HepG2 (cell line): ENCODE measurements around the gene TANGO2. TPM values are rescaled to one million over a fixed set of nuclear protein-coding genes. Genes with fewer than 3 reads are reported as not detected.

Source experiments
- ATAC-seq: fragments of 200-7000 bp; cut with Tn5 transposase; 3 replicates; pipeline ENCODE4 v1.9.1; 2020; ENCODE audit warnings: mild to moderate bottlenecking, moderate library complexity
- BruUV-seq: library from RNA; stranded (reverse); fragments of 400-500 nt; replicated peaks from 2 replicates; lab custom pipeline; 2021; lab: Mats Ljungman, UMichigan
- CTCF ChIA-PET: fragments of 300-600 bp; formaldehyde crosslinking; extraction: SDS; loops from one replicate; lab custom pipeline; 2021; ENCODE audit warnings: low total read pairs, inconsistent platforms, low intra/inter-chr PET ratio; lab: Yijun Ruan, JAX
- POLR2A ChIA-PET: fragments of 350-600 bp; sonication (Branson Sonifier 250); formaldehyde crosslinking; loops from one replicate; lab custom pipeline; 2020; ENCODE audit warnings: antibody characterized with exemption, inconsistent platforms; lab: Yijun Ruan, JAX
- DNase-seq: peaks from one replicate; pipeline ENCODE4 v3.0.0-alpha.2; 2015; ENCODE audit warnings: low spot score
- FAIRE-seq: peaks from 3 replicates; lab custom pipeline; 2011; peaks lifted over from hg19 to GRCh38; lab: Jason Lieb, UNC
- H2AFZ ChIP-seq: one replicate; pipeline ENCODE4 v1.6.1; 2011; ENCODE audit warnings: low read length, inconsistent platforms
- H3K27ac ChIP-seq: fragments of 300-600 bp; 3 replicates; pipeline ENCODE4 v1.8.0; 2011; ENCODE audit warnings: mixed run types, mild to moderate bottlenecking, mixed read lengths, low read length, inconsistent platforms; ENCODE audit not compliant: insufficient read depth; ENCODE audit errors: extremely low read length
- H3K27me3 ChIP-seq, 2 experiments: fragments of 200-600 bp in 1 of 2; 2 replicates in 1 of 2; 3 replicates in 1 of 2; pipeline versions ENCODE4 v1.6.0 to v1.8.0; 2011; ENCODE audit warnings: low read length in 2 of 2, mild to moderate bottlenecking in 2 of 2, moderate library complexity in 2 of 2, inconsistent platforms in 1 of 2; ENCODE audit not compliant: insufficient read depth in 2 of 2, control insufficient read depth in 1 of 2
- H3K36me3 ChIP-seq, 2 experiments: fragments of 200-600 bp in 1 of 2; replicated peaks in 1 of 2; 2 replicates in 1 of 2; 3 replicates in 1 of 2; pipeline versions ENCODE4 v1.5.1 to v1.8.0; 2011; ENCODE audit warnings: low read length in 2 of 2, inconsistent platforms in 1 of 2; ENCODE audit not compliant: insufficient read depth in 2 of 2, control insufficient read depth in 1 of 2
- H3K4me1 ChIP-seq: 2 replicates; pipeline ENCODE4 v1.5.1; 2012; ENCODE audit warnings: low read length, inconsistent platforms; ENCODE audit not compliant: insufficient read depth
- H3K4me2 ChIP-seq: 2 replicates; pipeline ENCODE4 v1.6.0; 2011; ENCODE audit warnings: low read depth, low read length, inconsistent platforms
- H3K4me3 ChIP-seq, 3 experiments: fragments of 200-600 bp in 1 of 3; sonication (generic), shearing (Covaris generic) in 1 of 3; replicated peaks in 1 of 3; 2 replicates each; pipeline ENCODE4 v1.5.1; 2011 to 2016; ENCODE audit warnings: low read length in 3 of 3, inconsistent platforms in 2 of 3, low read depth in 2 of 3, mild to moderate bottlenecking in 2 of 3, control low read depth in 1 of 3, mixed read lengths in 1 of 3; ENCODE audit not compliant: insufficient read depth in 1 of 3
- H3K79me2 ChIP-seq: one replicate; pipeline ENCODE4 v1.6.1; 2011; ENCODE audit warnings: low read length, inconsistent platforms; ENCODE audit not compliant: insufficient read depth
- H3K9ac ChIP-seq: 2 replicates; pipeline ENCODE4 v1.6.0; 2011; ENCODE audit warnings: mild to moderate bottlenecking, low read depth, low read length, inconsistent platforms; ENCODE audit not compliant: insufficient read depth
- H3K9me3 ChIP-seq: 2 replicates; pipeline ENCODE4 v1.5.1; 2012; ENCODE audit warnings: mild to moderate bottlenecking, low read length
- H4K20me1 ChIP-seq: 2 replicates; pipeline ENCODE4 v1.6.0; 2011; ENCODE audit warnings: inconsistent platforms, mild to moderate bottlenecking, low read length, moderate library complexity; ENCODE audit not compliant: insufficient read depth
- WGBS: methylation state at CpG from one replicate; pipeline ENCODE4 v1.1.6; 2017; ENCODE audit warnings: low lambda C conversion rate; 5-methylcytosine and 5-hydroxymethylcytosine counted together
- in situ Hi-C: cut with HindIII; loops from 2 replicates; pipeline ENCODE4 v1.10.0; 2017; ENCODE audit warnings: low pct_unique_long_range_greater_than_20kb; ENCODE audit not compliant: extremely low pct_ligation_motif_present
- intact Hi-C: fragments of 100-400 bp; cut with micrococcal nuclease; formaldehyde crosslinking; loops from one replicate; pipeline ENCODE4 v1.10.0; 2022; ENCODE audit not compliant: unreplicated experiment
- polyA plus RNA-seq, 8 experiments: library from polyadenylated mRNA; depleted of rRNA in 3 of 8; stranded (reverse) in 7 of 8; unstranded in 1 of 8; fragments of >200 nt; fragmentation: Illumina TruSeq in 4 of 8; extraction: Trizol in 4 of 8; gene quantifications; 2 replicates each; pipeline versions ENCODE4 v1.2.1 to v1.2.3, GENCODE V29; 2011 to 2016; ENCODE audit warnings: low read depth in 4 of 8, missing spikeins in 1 of 8, mixed read lengths in 1 of 8; ENCODE audit not compliant: insufficient read depth in 1 of 8
- total RNA-seq, 5 experiments: library from RNA; depleted of rRNA; stranded (reverse); fragments of >200 nt; fragmentation: Illumina TruSeq; extraction: Trizol; gene quantifications; 2 replicates each; pipeline ENCODE4 v1.2.3, GENCODE V29; 2016; ENCODE audit warnings: low read depth in 1 of 5
- TF ChIP-seq, protein P1 (sequence below), 2 experiments: sonication (generic) in 1 of 2; formaldehyde crosslinking in 1 of 2; IDR thresholded peaks; 2 replicates each; pipeline versions ENCODE4 v1.5.1 to v1.6.1; 2011 to 2020; ENCODE audit warnings: borderline replicate concordance in 1 of 2, low read depth in 1 of 2, low read length in 1 of 2, mild to moderate bottlenecking in 1 of 2, missing genetic modification reagents in 1 of 2, moderate library complexity in 1 of 2
- TF ChIP-seq, protein P2 (sequence below): sonication (generic); formaldehyde crosslinking; IDR thresholded peaks from 2 replicates; pipeline ENCODE4 v1.5.1; 2020; ENCODE audit warnings: mild to moderate bottlenecking, missing genetic modification reagents, moderate library complexity
- TF ChIP-seq, protein P3 (sequence below): fragments of 450-650 bp; IDR thresholded peaks from 2 replicates; pipeline ENCODE4 v1.6.1; 2016

Gene TANGO2
- total and polyA plus RNA-seq, 2 of the 13 experiments (the other 11 are each of a cell fraction or from before 2014, with no cell fraction given) = 12.9 to 14.8 TPM

DNA sequence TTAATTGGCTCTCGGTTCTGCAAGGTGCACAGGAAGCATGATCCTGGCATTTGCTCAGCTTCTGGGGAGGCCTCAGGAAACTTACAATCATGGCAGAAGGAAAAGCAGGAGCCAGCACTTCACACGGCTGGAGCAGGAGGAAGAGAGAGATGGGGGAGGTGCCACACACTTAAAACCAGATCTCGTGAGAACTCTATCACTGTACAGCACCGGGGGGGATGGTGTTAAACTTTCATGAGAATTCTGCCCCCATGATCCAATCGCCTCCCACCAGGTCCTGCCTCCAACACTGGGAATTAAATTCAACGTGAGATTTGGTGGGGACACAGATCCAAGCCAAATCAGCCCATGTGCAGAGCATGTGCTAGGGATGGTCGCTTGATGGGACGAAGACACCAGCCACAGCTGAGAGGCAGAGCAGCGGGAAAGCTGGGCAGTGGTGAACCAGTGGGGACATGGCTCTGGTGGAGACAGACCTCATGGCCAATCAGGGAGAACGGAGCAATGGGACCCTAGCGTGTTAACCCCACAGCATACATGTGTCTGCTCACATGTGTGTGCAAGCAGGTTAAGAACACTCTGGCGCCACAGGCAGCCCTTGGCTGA lies 6.2 kb downstream of the TANGO2 start:
- Histone ChIP-seq H3K4me1 (peaks cover 9% of the 10 kb centered on the region), H3K4me2 (no peak overlapping the region), H3K9ac (no peak overlapping the region), H2AFZ (no peak overlapping the region), H3K27me3 (no peaks in the 10 kb centered on the region), H3K4me3 (no peak overlapping the region), H3K36me3 (peaks cover 0 to 2% of the 10 kb centered on the region in 2 experiments; a peak in 2 of 5 replicates), H4K20me1 (no peaks in the 10 kb centered on the region), H3K27ac (no peak overlapping the region), H3K9me3 (no peaks in the 10 kb centered on the region), H3K79me2 (peaks cover 5% of the 10 kb centered on the region)
- intact Hi-C loops (no loop called here), in situ Hi-C loops (no loop called here)
- DNase-seq (no peak), ATAC-seq (no peak), FAIRE-seq (no peak)
- no TSS peak for BruUV-seq
- CTCF ChIA-PET = interaction anchor here (2.0 kb wide), 1 partner anchor 57 kb away, joined by 12 read pairs; no protein-coding TSS in a partner anchor
- POLR2A ChIA-PET = interaction anchor here (1.2 kb wide), 1 partner anchor 68 kb away, joined by 3 read pairs; no protein-coding TSS in a partner anchor
- WGBS = 90% methylated on average over 12 of the region's 12 CpGs
- TF ChIP-seq, protein P1, sequence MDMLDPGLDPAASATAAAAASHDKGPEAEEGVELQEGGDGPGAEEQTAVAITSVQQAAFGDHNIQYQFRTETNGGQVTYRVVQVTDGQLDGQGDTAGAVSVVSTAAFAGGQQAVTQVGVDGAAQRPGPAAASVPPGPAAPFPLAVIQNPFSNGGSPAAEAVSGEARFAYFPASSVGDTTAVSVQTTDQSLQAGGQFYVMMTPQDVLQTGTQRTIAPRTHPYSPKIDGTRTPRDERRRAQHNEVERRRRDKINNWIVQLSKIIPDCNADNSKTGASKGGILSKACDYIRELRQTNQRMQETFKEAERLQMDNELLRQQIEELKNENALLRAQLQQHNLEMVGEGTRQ (IDR thresholded peaks at IDR 0.05; ENCODE audit: low read depth, low read length) = no peak
- TF ChIP-seq, protein P1 (CRISPR knock-in tag; IDR thresholded peaks at IDR 0.05; ENCODE audit: borderline replicate concordance) = no peak
- TF ChIP-seq, protein P2, sequence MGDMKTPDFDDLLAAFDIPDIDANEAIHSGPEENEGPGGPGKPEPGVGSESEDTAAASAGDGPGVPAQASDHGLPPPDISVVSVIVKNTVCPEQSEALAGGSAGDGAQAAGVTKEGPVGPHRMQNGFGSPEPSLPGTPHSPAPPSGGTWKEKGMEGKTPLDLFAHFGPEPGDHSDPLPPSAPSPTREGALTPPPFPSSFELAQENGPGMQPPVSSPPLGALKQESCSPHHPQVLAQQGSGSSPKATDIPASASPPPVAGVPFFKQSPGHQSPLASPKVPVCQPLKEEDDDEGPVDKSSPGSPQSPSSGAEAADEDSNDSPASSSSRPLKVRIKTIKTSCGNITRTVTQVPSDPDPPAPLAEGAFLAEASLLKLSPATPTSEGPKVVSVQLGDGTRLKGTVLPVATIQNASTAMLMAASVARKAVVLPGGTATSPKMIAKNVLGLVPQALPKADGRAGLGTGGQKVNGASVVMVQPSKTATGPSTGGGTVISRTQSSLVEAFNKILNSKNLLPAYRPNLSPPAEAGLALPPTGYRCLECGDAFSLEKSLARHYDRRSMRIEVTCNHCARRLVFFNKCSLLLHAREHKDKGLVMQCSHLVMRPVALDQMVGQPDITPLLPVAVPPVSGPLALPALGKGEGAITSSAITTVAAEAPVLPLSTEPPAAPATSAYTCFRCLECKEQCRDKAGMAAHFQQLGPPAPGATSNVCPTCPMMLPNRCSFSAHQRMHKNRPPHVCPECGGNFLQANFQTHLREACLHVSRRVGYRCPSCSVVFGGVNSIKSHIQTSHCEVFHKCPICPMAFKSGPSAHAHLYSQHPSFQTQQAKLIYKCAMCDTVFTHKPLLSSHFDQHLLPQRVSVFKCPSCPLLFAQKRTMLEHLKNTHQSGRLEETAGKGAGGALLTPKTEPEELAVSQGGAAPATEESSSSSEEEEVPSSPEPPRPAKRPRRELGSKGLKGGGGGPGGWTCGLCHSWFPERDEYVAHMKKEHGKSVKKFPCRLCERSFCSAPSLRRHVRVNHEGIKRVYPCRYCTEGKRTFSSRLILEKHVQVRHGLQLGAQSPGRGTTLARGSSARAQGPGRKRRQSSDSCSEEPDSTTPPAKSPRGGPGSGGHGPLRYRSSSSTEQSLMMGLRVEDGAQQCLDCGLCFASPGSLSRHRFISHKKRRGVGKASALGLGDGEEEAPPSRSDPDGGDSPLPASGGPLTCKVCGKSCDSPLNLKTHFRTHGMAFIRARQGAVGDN = peak; percentile 20; the same call in 1 of the 2 replicates
- TF ChIP-seq, protein P3, sequence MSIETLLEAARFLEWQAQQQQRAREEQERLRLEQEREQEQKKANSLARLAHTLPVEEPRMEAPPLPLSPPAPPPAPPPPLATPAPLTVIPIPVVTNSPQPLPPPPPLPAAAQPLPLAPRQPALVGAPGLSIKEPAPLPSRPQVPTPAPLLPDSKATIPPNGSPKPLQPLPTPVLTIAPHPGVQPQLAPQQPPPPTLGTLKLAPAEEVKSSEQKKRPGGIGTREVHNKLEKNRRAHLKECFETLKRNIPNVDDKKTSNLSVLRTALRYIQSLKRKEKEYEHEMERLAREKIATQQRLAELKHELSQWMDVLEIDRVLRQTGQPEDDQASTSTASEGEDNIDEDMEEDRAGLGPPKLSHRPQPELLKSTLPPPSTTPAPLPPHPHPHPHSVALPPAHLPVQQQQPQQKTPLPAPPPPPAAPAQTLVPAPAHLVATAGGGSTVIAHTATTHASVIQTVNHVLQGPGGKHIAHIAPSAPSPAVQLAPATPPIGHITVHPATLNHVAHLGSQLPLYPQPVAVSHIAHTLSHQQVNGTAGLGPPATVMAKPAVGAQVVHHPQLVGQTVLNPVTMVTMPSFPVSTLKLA = peak; percentile 33; the same call in 1 of the 2 replicates
